Activated CD4-positive, alpha-beta T cell treated with anti-CD3 and anti-CD28 coated beads, Interleukin-2, Interleukin-4, amounts not matched to agents 100 ng/mL and 50 ng/mL, durations not matched to agents 16 hours and 8 hours (primary cell): ENCODE results near the gene CRIM1.

ENCODE experiments used
- DNase-seq: peaks from one replicate; pipeline ENCODE4 v3.0.0-alpha.2; 2020; ENCODE audit warnings: low spot score

CRIM1 gene

DNA sequence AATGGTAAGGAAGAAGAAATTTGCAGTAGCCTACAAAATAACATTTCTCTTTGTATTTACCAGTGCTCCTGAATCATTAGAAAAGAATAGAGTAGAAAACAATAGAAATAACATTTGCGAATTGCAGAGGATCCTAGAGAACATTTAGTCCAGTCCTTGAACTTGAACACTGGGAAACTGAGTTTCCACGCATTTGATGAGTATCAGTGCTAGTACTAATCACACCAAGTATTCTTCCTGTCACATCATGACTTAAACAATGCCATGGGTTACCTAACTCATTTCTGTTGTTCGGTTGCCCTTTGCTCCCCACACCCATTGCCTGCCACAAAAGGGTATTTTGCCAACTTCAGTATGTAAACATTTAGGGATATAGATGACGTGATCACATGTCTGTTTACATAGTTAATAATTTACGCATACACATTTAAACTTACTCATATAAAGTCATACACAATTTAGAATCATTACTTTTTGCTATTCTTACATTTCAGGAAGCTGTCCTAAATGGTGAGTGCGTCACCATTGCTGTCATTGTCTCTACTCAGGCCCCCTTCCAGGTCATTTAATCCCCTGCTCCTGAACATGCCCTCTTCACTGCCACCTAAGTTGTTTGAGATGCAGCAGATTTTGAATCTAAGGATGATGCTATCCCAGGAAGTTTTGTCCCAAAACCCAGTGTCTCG, 42.3 kb downstream of the CRIM1 start:
- DNase-seq: no peak

DNA sequence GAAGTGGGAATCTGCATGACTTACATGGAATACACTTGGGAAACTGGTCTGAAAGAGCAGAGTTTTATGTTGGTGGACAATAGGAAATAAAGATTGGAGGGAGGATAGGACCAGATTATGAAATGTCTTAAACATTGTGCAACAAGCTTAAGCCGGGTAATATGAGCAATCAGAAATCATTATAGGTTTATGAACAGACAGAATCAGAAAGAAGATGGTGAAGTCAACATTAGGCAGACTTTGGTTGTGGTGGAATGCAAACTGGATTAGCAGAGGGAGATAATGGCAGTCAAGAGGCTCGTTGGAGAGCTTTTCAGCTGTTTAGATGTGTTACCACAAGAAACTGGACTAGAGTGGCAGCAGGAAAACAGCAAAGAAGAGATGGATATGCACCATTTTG, 43.5 kb downstream of the CRIM1 start:
- DNase-seq: no peak

GRCh38 chr2:36403675-36404230, 48.2 kb downstream of the CRIM1 start:
- peak; percentile 53 for DNase-seq

DNA sequence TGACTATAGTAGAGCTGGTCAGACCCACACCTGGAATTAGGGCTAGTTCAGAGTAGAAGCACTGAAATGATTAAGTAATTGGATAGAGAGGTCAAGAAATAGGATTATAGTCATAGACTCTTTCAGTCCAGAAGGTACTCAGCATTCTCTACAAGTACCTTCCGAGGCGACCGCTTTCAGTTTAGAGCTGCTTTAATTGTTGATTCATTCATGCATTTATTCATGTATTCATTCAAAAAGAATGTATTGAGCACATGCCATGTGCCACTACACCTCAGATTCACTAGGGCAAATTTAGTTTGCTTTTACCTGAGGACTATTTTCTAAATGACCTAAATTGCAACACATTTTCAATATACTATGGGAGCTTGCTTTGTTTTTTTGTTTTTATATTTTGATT, 48.7 kb downstream of the CRIM1 start:
- no peak for DNase-seq

DNA sequence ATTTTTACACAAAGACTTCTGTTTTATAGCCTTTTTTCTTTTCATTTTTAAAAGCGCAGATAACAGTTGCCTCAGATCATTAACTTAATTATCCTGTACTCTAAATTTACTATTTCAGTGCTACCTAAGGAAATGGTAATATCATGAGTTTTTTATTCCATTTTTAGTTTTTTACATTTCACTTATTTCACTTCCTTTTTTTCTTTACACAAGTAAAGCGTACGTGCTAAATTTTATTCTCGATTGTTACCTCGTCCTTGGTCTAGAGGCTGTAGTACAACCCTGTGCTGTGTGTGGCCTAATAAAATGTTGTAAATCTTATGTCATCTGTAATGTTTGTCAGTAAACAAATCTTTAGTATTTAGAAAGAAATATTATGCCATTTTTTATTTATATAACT, 49.2 kb downstream of the CRIM1 start:
- no peak for DNase-seq

DNA sequence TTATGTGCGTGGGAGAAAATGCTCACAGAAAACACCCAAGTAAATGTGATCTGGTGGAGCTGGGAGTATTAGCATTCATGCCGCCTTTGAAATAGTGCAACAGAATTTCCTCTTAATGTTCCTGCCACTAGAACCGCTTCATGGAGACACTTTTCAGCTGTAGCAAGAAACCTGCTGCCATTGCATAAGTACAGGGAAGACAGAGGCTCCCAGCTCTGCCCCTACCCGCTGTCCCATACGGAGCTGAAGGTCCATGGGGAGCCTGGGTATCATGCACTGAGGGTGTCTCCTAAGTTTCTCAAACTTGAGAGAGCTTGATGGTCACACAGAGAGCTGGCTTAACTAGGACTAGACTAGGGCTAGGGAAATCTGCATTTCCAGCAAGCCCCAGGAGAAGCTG, 49.6 kb downstream of the CRIM1 start:
- DNase-seq: no peak

- DNase-seq: no peak
Observed at GRCh38 chr2:36406296-36406695, 50.7 kb downstream of the CRIM1 start.

- DNase-seq: no peak
Observed at GRCh38 chr2:36407413-36407812, 51.8 kb downstream of the CRIM1 start.

GRCh38 chr2:36408198-36408703, 52.7 kb downstream of the CRIM1 start:
- no peak for DNase-seq

DNA sequence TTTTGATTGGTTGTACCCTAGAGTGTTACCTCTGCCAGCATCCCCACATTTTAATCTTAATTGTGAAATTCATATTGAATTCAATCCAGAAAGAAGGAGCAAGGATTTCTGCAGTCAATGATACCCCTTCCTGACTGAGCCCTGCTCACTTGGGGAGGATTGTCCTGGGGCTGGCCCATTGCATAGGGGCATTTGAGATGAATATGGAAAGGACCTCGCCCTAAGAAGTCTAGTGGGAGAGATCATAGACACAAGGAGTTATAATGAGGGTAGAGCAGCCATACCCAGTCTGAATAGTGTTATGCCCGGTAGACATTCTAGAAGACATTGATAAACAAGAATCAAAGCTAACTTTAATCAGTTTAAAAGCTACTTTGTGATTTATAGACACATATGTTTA, 53.8 kb downstream of the CRIM1 start:
- DNase-seq: no peak

DNA sequence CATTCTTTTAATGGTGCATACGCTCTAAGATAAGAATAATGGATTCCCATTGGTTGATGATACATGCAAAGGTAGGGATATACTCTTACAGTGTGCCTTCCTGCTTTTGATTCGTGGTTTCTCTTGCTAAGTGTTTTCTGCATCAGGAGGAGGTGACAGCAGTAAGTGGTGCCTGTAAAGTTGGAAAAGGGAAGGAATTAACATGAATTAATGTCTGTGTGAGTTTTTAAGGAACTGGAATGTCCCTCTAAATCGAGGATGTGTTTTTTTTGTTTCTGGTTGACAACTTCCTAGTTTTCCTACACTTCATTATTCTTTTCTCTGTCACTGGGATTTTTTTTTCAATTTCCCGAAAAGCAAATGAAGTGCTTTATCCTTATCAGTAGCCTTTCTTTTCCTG, 54.4 kb downstream of the CRIM1 start:
- no peak for DNase-seq

DNA sequence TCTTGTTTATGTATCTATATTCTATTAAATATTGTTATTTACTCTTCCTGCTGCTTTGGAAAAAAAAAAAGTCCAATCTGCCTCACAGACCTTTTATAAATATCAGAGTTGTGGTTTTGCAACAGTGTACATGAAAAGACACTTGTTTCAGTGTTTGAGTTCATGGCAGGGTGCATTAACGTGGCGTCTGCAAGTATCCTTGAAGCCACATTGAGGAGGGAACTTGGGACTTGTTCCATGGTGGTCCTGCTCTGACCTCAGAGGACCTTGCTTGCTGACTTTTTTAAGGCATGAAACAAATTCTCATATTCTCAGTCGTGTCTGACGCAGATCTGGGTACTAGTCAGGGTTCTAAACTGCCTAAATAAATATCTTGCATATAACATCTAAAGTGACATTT, 55.1 kb downstream of the CRIM1 start:
- DNase-seq: no peak

DNA sequence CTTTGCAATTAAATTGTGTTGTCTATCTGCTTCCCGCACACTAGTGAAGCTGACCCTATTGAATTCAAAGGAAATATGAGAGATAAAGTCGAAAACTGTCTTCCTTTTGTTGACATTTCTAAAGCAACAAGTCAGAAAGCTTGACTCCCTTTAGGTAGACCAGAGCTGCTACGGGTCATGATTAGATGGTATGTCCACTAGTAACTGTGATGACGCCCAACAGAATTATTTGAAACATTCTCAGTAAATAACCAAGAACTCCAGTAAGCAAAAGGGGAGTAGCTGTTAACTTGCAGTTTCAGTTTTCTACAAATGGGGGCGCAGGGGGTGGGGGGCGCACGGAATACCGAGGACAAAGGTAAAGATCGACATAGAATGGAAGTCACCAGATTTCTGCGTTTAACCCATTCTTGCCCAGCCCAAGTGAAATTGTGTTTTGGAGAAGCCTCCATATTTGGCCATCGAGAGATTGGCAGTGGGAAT, 56.4 kb downstream of the CRIM1 start:
- DNase-seq: no peak

GRCh38 chr2:36413218-36413617, 57.6 kb downstream of the CRIM1 start:
- DNase-seq: no peak

- DNase-seq: no peak
Observed at GRCh38 chr2:36414307-36414706, 58.7 kb downstream of the CRIM1 start.

- no peak for DNase-seq
Observed at GRCh38 chr2:36415381-36416022, 59.9 kb downstream of the CRIM1 start.

DNA sequence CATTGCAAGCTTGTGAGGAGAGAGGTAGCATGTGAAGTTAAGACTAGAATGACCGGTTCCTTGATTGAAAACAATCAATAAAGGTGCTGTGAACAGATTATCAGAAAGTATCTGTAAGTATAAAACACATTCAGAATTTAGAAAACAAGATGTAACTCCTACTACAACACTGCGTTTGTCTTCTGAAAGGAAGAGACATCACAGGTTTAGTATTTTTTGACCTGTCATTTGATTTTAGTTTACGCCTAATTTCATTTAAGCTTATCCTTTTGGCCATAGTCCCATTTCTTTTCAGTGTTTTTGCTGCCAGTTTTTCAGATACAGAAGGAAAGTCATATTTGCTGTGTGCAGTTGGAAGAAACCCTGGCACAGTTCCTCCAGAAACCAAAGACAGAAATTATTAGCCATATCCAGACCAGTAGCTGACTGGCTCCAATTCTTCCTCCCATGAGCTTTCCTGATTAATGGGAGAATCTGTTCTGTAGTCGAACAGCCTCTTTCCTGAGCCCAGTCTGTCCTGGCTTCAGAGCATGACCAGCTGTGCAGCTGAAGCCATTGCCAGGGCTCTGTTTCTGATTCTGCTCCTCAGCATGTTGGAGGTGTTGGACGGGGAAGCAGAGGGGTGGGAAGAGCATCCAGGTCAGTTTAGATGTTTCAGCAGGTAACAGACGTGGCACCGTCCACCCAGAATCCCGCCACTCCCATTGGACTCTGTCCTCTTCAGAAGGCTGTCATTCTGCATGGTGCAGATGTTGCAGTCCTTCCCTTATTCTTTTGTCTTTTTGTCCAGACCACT, 61.0 kb downstream of the CRIM1 start:
- DNase-seq: no peak

- no peak for DNase-seq
Observed at GRCh38 chr2:36420569-36421181, 65.1 kb downstream of the CRIM1 start.

DNA sequence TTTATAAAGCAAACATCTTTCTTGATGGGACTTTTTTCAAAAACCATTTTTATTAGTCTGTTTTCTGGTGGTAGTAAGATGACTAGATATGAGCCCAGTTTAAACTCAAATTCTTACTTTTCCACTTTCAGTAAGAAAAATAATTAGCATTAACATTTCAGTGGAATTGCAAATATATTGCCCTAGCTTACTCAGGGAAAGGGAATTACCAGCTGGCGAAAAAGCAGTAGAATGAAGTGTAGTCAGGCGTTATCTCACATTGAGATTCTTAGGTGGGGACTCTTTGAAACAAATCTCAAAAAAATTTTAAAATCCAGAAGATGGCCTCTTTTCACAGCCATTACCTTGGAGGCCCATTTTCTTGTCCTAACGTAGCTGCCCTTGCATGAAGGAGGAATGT, 65.8 kb downstream of the CRIM1 start:
- DNase-seq: no peak

- DNase-seq: no peak
Observed at GRCh38 chr2:36423172-36423571, 67.6 kb downstream of the CRIM1 start.

DNA sequence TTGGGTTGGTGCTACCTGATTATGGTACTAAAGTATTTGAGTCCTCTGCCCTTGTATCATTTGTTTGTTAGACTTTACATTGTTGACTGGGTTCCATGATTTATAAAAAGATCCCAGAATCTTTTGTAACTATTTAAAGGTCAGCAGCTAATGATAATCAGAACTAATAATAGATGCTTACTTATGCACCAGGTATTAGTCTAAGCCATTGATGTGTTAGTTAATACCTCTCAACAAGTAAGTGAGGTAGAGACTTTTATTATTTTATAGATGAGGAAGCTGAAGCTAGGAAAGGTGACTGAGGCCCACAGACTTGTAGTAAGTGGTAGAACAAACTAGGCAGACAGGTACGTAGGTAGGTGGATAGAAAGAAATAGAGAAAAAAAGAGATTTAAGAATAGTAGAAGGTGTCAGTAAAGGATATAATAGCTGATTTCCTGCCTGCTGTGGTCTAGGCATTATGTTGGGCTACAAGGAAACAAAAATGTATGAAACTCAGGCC, 68.1 kb downstream of the CRIM1 start:
- DNase-seq: no peak
